K562 (cell line): Measurements from ENCODE around the gene ERICH2. TPM values are rescaled to one million over a fixed set of nuclear protein-coding genes. Genes with fewer than 3 reads are reported as not detected.

Experiments
- CTBP1 ChIP-seq: fragments of 450-650 bp; IDR thresholded peaks from 2 replicates; pipeline ENCODE4 v1.6.1; 2016; ENCODE audit warnings: borderline replicate concordance
- JUN ChIP-seq, 2 experiments: sonication (generic) in 1 of 2; formaldehyde crosslinking in 1 of 2; IDR thresholded peaks; 2 replicates each; pipeline versions ENCODE4 v1.6.1 to v1.8.0; 2012 to 2022; ENCODE audit warnings: borderline replicate concordance in 2 of 2, mild to moderate bottlenecking in 2 of 2, improper control_type of control experiment in 1 of 2, low read depth in 1 of 2, low read length in 1 of 2, missing genetic modification reagents in 1 of 2
- KDM1A ChIP-seq, 2 experiments: fragments of 450-650 bp; IDR thresholded peaks; 2 replicates each; pipeline ENCODE4 v1.6.1; 2016; ENCODE audit warnings: mild to moderate bottlenecking in 2 of 2
- KLF16 ChIP-seq: IDR thresholded peaks from 2 replicates; pipeline ENCODE4 v1.6.1; 2016; ENCODE audit warnings: antibody characterized with exemption
- NCOA4 ChIP-seq: fragments of 450-650 bp; IDR thresholded peaks from 2 replicates; pipeline ENCODE4 v1.6.1; 2018; ENCODE audit warnings: mild to moderate bottlenecking; ENCODE audit not compliant: partially characterized antibody
- PTRF ChIP-seq: fragments of 450-650 bp; IDR thresholded peaks from 2 replicates; pipeline ENCODE4 v1.6.1; 2016; ENCODE audit warnings: mild to moderate bottlenecking, missing genetic modification characterization, missing compliant biosample characterization
- PYGO2 ChIP-seq: fragments of 450-650 bp; IDR thresholded peaks from 2 replicates; pipeline ENCODE4 v1.6.1; 2016; ENCODE audit warnings: mild to moderate bottlenecking, missing genetic modification characterization, moderate library complexity, missing compliant biosample characterization
- SNAPC5 ChIP-seq: fragments of 250-450 bp; sonication (Bioruptor Pico); IDR thresholded peaks from 2 replicates; pipeline ENCODE4 v1.8.0; 2021; ENCODE audit warnings: moderate library complexity, mild to moderate bottlenecking, inconsistent platforms
- SUPT5H ChIP-seq: fragments of 450-650 bp; IDR thresholded peaks from 2 replicates; pipeline ENCODE4 v1.6.1; 2016
- TAF7 ChIP-seq: fragments of 450-650 bp; IDR thresholded peaks from 2 replicates; pipeline ENCODE4 v1.6.1; 2016; ENCODE audit warnings: missing genetic modification characterization, missing compliant biosample characterization
- XRCC4 ChIP-seq: IDR thresholded peaks from one replicate; pipeline ENCODE4 v1.6.1; 2011; ENCODE audit not compliant: insufficient read depth, insufficient read length; ENCODE audit errors: extremely low read depth
- ZBTB33 ChIP-seq: sonication (generic); formaldehyde crosslinking; IDR thresholded peaks from 2 replicates; pipeline ENCODE4 v1.8.1; 2023; ENCODE audit warnings: mild to moderate bottlenecking, missing genetic modification reagents
- ZNF140 ChIP-seq: fragments of 250-450 bp; sonication (Bioruptor Pico); IDR thresholded peaks from 2 replicates; pipeline ENCODE4 v1.8.0; 2021; ENCODE audit warnings: moderate library complexity, mild to moderate bottlenecking, inconsistent platforms
- ZNF511 ChIP-seq: sonication (generic); formaldehyde crosslinking; IDR thresholded peaks from 2 replicates; pipeline ENCODE4 v1.8.0; 2022; ENCODE audit warnings: mild to moderate bottlenecking, missing genetic modification reagents
- ZNF609 ChIP-seq: sonication (generic); formaldehyde crosslinking; IDR thresholded peaks from 2 replicates; pipeline ENCODE4 v1.8.1; 2023; ENCODE audit warnings: missing genetic modification reagents, mild to moderate bottlenecking, borderline replicate concordance
- ZNF644 ChIP-seq: fragments of 200-800 bp; sonication (Bioruptor generic); IDR thresholded peaks from 2 replicates; pipeline ENCODE4 v1.6.1; 2016; ENCODE audit warnings: low read depth, missing genetic modification characterization, missing compliant biosample characterization
- ZNF696 ChIP-seq: fragments of 250-450 bp; sonication (Bioruptor Pico); conservative IDR thresholded peaks from 2 replicates; pipeline ENCODE4 v1.4.0; 2020; ENCODE audit warnings: mild to moderate bottlenecking, moderate library complexity
- ZSCAN29 ChIP-seq: fragments of 450-650 bp; IDR thresholded peaks from 2 replicates; pipeline ENCODE4 v1.6.1; 2017
- polyA plus RNA-seq, 8 experiments: library from polyadenylated mRNA; depleted of rRNA in 4 of 8; stranded (reverse) in 5 of 8; unstranded in 3 of 8; fragments of >200 nt; fragmentation: Nextera tagmentation in 2 of 8; fragmentation: Illumina TruSeq in 1 of 8; extraction: Ambion mirVana in 2 of 8; extraction: Trizol in 1 of 8; gene quantifications; 2 replicates each; pipeline versions ENCODE4 v1.2.1 to v1.2.3, GENCODE V29; 2011 to 2014; ENCODE audit warnings: inconsistent platforms in 1 of 8, missing spikeins in 1 of 8
- total RNA-seq, 7 experiments: library from RNA; depleted of rRNA in 6 of 7; stranded (reverse); fragments of >200 nt in 6 of 7; fragmentation: Illumina TruSeq in 2 of 7; extraction: Trizol in 2 of 7; gene quantifications; 2 replicates each; pipeline versions ENCODE4 v1.2.1 to v1.2.3, GENCODE V29; 2011 to 2021; ENCODE audit warnings: low replicate concordance in 1 of 7

ERICH2 gene
- total and polyA plus RNA-seq, 9 of the 15 experiments (the other 6 are each of a cell fraction or from before 2014, with no cell fraction given) = 0.85 to 2.4 (median 1.6) TPM

GRCh38 chr2:170845343-170845742, 75.2 kb downstream of the ERICH2 start (continued):
- no peak for TF ChIP-seq SNAPC5 (CRISPR knock-in tag)
- TF ChIP-seq PYGO2 (tag) = no peak
- no peak for TF ChIP-seq ZNF696 (CRISPR knock-in tag)
- no peak for TF ChIP-seq SUPT5H
- no peak for TF ChIP-seq ZSCAN29
- TF ChIP-seq ZNF609 (CRISPR knock-in tag) = no peak
- TF ChIP-seq CTBP1 = peak; percentile 27; the same call in 1 of the 2 replicates
- TF ChIP-seq PTRF (tag) = no peak
- peak; percentile 27; the same call in 1 of the 2 replicates for TF ChIP-seq ZNF644 (tag)
- no peak for TF ChIP-seq XRCC4
- TF ChIP-seq JUN (IDR thresholded peaks at IDR 0.05; ENCODE audit: borderline replicate concordance, low read depth, low read length) = no peak
- TF ChIP-seq JUN (CRISPR knock-in tag; IDR thresholded peaks at IDR 0.05; ENCODE audit: borderline replicate concordance) = no peak
- TF ChIP-seq ZNF511 = no peak
- no peak for TF ChIP-seq KLF16
- no peak for TF ChIP-seq ZNF140 (CRISPR knock-in tag)
- no peak for TF ChIP-seq TAF7 (tag)
- TF ChIP-seq ZBTB33 (CRISPR knock-in tag) = no peak
- no peak for TF ChIP-seq KDM1A (IDR thresholded peaks at IDR 0.05)
- TF ChIP-seq NCOA4 = no peak
